Stimulated activated naive CD4-positive, alpha-beta T cell (primary cell): ENCODE data around the gene HIVEP3.
"Not testable (repeated sequence)": the region's sequence is repeated elsewhere in the genome, so short reads cannot be mapped to it uniquely, and the experiment has no call there.

Experiments used
- DNase-seq, 6 experiments: peaks; one replicate each; lab custom pipeline; 2025; lab: John Stamatoyannopoulos, UW

HIVEP3 gene

GRCh38 chr1:41710980-41711379 lies 207.7 kb downstream of the HIVEP3 start:
- DNase-seq, result no peak

- DNase-seq, result no peak
Measured at GRCh38 chr1:41709873-41710272, 208.8 kb downstream of the HIVEP3 start.

GRCh38 chr1:41709331-41709730 lies 209.4 kb downstream of the HIVEP3 start:
- DNase-seq, result no peak

- no peak for DNase-seq
Measured at GRCh38 chr1:41708332-41708731, 210.4 kb downstream of the HIVEP3 start.

- DNase-seq, result no peak
Measured at GRCh38 chr1:41707793-41708192, 210.9 kb downstream of the HIVEP3 start.

- DNase-seq, result no peak
Measured at GRCh38 chr1:41705798-41706197, 212.9 kb downstream of the HIVEP3 start.

- no peak for DNase-seq
Measured at GRCh38 chr1:41704196-41704595, 214.5 kb downstream of the HIVEP3 start.

- no peak for DNase-seq
Measured at GRCh38 chr1:41702771-41703170, 216.0 kb downstream of the HIVEP3 start.

- DNase-seq, result no peak
Measured at GRCh38 chr1:41700986-41701535, 217.7 kb downstream of the HIVEP3 start.

GRCh38 chr1:41700581-41700980 lies 218.1 kb downstream of the HIVEP3 start:
- no peak for DNase-seq

GRCh38 chr1:41699861-41700248 lies 218.9 kb downstream of the HIVEP3 start:
- no peak for DNase-seq

- no peak for DNase-seq
Measured at GRCh38 chr1:41698916-41699860, 219.5 kb downstream of the HIVEP3 start.

GRCh38 chr1:41696381-41696780 lies 222.3 kb downstream of the HIVEP3 start:
- no peak for DNase-seq

GRCh38 chr1:41695118-41695745 lies 223.5 kb downstream of the HIVEP3 start:
- no peak for DNase-seq

GRCh38 chr1:41691966-41692365 lies 226.8 kb downstream of the HIVEP3 start:
- not testable (repeated sequence) for DNase-seq

GRCh38 chr1:41691424-41691823 lies 227.3 kb downstream of the HIVEP3 start:
- DNase-seq, result no peak

- no peak for DNase-seq
Measured at GRCh38 chr1:41690331-41690730, 228.4 kb downstream of the HIVEP3 start.

- DNase-seq, result no peak
Measured at GRCh38 chr1:41689558-41689981, 229.2 kb downstream of the HIVEP3 start.

- DNase-seq, result no peak
Measured at GRCh38 chr1:41689139-41689538, 229.6 kb downstream of the HIVEP3 start.

GRCh38 chr1:41687007-41687406 lies 231.7 kb downstream of the HIVEP3 start:
- no peak for DNase-seq

- DNase-seq, result no peak
Measured at GRCh38 chr1:41683681-41684500, 234.8 kb downstream of the HIVEP3 start.
